ENCODE results near the gene HBD.

- TF ChIP-seq CTCF (IDR thresholded peaks at IDR 0.05; ENCODE audit: extremely low read depth in 1 of 2, insufficient read depth in 1 of 2, low read depth in 1 of 2, low read length in 2 of 2), result no peak
- no peak for TF ChIP-seq POLR2AphosphoS5 (IDR thresholded peaks at IDR 0.05; ENCODE audit: insufficient read depth, low read depth, low read length)
Observed at GRCh38 chr11:5242208-5242607, 7.9 kb upstream of the HBD start.

All from endothelial cell of umbilical vein (primary cell).